ENCODE results near the gene PTPDC1. TPM values are rescaled to one million over a fixed set of nuclear protein-coding genes. Genes with fewer than 3 reads are reported as not detected.
A peak's percentile ranks its signal among the peaks of the same experiment; 100 is the strongest.

The PTPDC1 gene
- total RNA-seq, 4 donors from 2014 or later, result 5.9 to 21.6 (median 14.9) TPM

GRCh38 chr9:94153905-94154304, 69.6 kb downstream of the PTPDC1 start:
- DNase-seq, result no peak
- H3K4me1 ChIP-seq, result no peaks in the 10 kb centered on the region
- no peak overlapping the region for H3K4me3 ChIP-seq
- no peaks in the 10 kb centered on the region for H3K27me3 ChIP-seq
- H3K36me3 ChIP-seq, result no peaks in the 10 kb centered on the region
- H3K27ac ChIP-seq, result no peak overlapping the region
- TF ChIP-seq CTCF (IDR thresholded peaks at IDR 0.05) (no peak), POLR2A (IDR thresholded peaks at IDR 0.05) (no peak)
- intact Hi-C loops (cut with DNase I; ENCODE audit: low total_unique reads), result no loop called here
- H3K9me3 ChIP-seq, result no peaks in the 10 kb centered on the region

GRCh38 chr9:94156348-94157049, 72.2 kb downstream of the PTPDC1 start:
- H3K4me3 ChIP-seq, result no peak overlapping the region
- peak overlapping the region; percentile 18 to 30 for H3K27ac ChIP-seq
- no peaks in the 10 kb centered on the region for H3K27me3 ChIP-seq
- no peak for DNase-seq
- TF ChIP-seq POLR2A (IDR thresholded peaks at IDR 0.05), result no peak
- TF ChIP-seq CTCF (IDR thresholded peaks at IDR 0.05), result no peak
- no peaks in the 10 kb centered on the region for H3K9me3 ChIP-seq
- intact Hi-C loops (cut with DNase I; ENCODE audit: low total_unique reads), result no loop called here
- H3K4me1 ChIP-seq, result no peaks in the 10 kb centered on the region
- no peaks in the 10 kb centered on the region for H3K36me3 ChIP-seq

- Histone ChIP-seq H3K27me3 (no peaks in the 10 kb centered on the region), H3K4me3 (no peak overlapping the region), H3K9me3 (no peaks in the 10 kb centered on the region), H3K4me1 (no peaks in the 10 kb centered on the region), H3K27ac (peak overlapping the region; percentile 18 to 30), H3K36me3 (no peaks in the 10 kb centered on the region)
- DNase-seq, result peak; percentile 55 to 81
- intact Hi-C loops (cut with DNase I; ENCODE audit: low total_unique reads), result no loop called here
- TF ChIP-seq POLR2A (IDR thresholded peaks at IDR 0.05) (no peak), CTCF (IDR thresholded peaks at IDR 0.05) (no peak)
These were observed 73.0 kb downstream of the PTPDC1 start for GRCh38 chr9:94157050-94157801.

Other genes with a start within 250 kb of the PTPDC1 start
- gene BARX1, start 129.1 kb upstream of the PTPDC1 start, total RNA-seq, result under 1 TPM in 2 of 4 donors, not detected in 2; 0.28 to 0.67 TPM
- gene ZNF169, start 174.8 kb downstream of the PTPDC1 start, total RNA-seq, result 10 to 100 TPM in 2 of 4 donors, 1 to 10 TPM in 2; 5.1 to 28.5 (median 10.4) TPM
- gene NUTM2F, start 244.2 kb downstream of the PTPDC1 start, total RNA-seq, result not detected